ENCODE data around the gene CACNA1I. TPM values are rescaled to one million over a fixed set of nuclear protein-coding genes. Genes with fewer than 3 reads are reported as not detected.
A peak's percentile ranks its signal among the peaks of the same experiment; 100 is the strongest.

The CACNA1I gene
- total and polyA plus RNA-seq, 10 donors = 0.24 to 4.1 (median 1.1) TPM

GRCh38 chr22:39554151-39554550 lies 16.4 kb upstream of the CACNA1I start:
- Histone ChIP-seq H3K27ac (no peak overlapping the region), H3K4me1 (peaks cover 0 to 18% (median 8%) of the 10 kb centered on the region in 6 donors), H3K27me3 (replicated peaks in 1 of 7) (peaks cover 2 to 99% (median 36%) of the 10 kb centered on the region in 7 donors), H3K36me3 (no peaks in the 10 kb centered on the region), H3K9me3 (no peaks in the 10 kb centered on the region), H3K4me3 (no peak overlapping the region)
- TF ChIP-seq CTCF (IDR thresholded peaks at IDR 0.05 in 8 of 11, conservative IDR thresholded peaks at IDR 0.05 in 3 of 11) = no peak
- no peak for TF ChIP-seq POLR2AphosphoS5 (IDR thresholded peaks at IDR 0.05)
- TF ChIP-seq POLR2A (IDR thresholded peaks at IDR 0.05) = no peak
- no peak for DNase-seq
- intact Hi-C loops (cut with DNase I; ENCODE audit: low total_unique reads) = no loop called here
- WGBS, 5 donors = 54 to 74% (median 59%) methylated on average over 2 to 3 of the region's 3 CpGs

DNA sequence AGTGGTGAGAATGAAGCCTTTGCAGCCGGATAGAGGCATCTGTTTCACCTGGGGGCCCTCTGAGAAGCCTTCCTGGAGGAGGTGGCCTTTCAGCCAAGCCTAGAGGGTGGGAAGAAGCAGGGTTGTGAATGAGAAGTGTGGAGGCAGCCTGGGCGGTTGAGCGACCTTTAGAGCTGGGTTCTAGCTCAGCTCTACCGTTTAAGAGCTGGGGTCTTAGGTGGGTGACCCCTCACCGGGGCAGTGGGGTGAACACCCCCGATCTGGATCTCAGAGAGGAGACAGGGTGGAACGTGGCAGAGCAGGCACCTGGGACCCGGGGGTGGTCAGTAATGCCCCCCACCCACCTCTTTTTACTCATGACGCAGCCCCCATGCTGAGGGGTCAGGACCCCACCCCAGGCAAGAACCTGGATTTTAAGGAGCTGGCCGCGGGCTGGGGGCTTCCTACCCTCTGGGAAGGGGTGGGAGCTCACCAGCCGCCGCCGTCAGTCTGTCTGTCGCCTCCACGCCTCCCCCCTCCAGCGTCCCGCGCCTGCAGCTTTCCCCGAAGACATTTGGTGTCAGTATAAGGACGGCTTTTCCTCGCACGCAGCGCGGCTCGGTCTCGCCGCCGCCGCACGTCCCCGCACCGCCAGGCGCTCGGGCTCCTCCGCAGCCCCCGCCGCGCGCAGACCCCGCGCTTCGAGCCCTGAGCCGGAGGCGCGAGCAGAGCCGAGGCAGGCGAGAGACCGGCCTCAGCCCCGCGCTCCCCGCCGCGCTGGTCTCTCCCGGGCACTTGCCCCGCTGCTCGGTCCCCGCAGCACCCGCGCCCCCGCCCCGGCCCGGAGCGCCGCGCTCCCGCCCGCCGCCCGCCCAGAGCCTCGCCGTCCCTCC lies 13.3 kb upstream of the CACNA1I start:
- H3K9me3 ChIP-seq = no peaks in the 10 kb centered on the region
- 8 to 28% (median 11%) methylated on average over 14 to 72 of the region's 72 CpGs for WGBS, 5 donors
- peaks cover 2 to 99% (median 46%) of the 10 kb centered on the region in 7 donors for H3K27me3 ChIP-seq (replicated peaks in 1 of 7)
- no peak overlapping the region for H3K27ac ChIP-seq
- H3K36me3 ChIP-seq = no peaks in the 10 kb centered on the region
- H3K4me1 ChIP-seq = peaks cover 0 to 18% (median 8%) of the 10 kb centered on the region in 6 donors
- DNase-seq = no peak
- intact Hi-C loops (cut with DNase I; ENCODE audit: low total_unique reads) = no loop called here
- TF ChIP-seq CTCF (IDR thresholded peaks at IDR 0.05 in 8 of 11, conservative IDR thresholded peaks at IDR 0.05 in 3 of 11) (peak in 1 of 11 experiments; percentile 24), POLR2AphosphoS5 (IDR thresholded peaks at IDR 0.05) (no peak)
- peak overlapping the region in 4 of 8 donors; percentile 7 to 57 (median 15) for H3K4me3 ChIP-seq

GRCh38 chr22:39558254-39558727 lies 12.3 kb upstream of the CACNA1I start:
- Histone ChIP-seq H3K36me3 (no peaks in the 10 kb centered on the region), H3K27ac (no peak overlapping the region), H3K27me3 (replicated peaks in 1 of 7) (peaks cover 2 to 96% (median 46%) of the 10 kb centered on the region in 7 donors), H3K4me1 (peaks cover 0 to 18% (median 8%) of the 10 kb centered on the region in 6 donors), H3K9me3 (no peaks in the 10 kb centered on the region), H3K4me3 (peak overlapping the region in 1 of 8 donors; percentile 57)
- no peak for DNase-seq
- intact Hi-C loops (cut with DNase I; ENCODE audit: low total_unique reads) = no loop called here
- 7 to 11% (median 9%) methylated on average over 14 to 34 of the region's 34 CpGs for WGBS, 5 donors
- TF ChIP-seq POLR2AphosphoS5 (IDR thresholded peaks at IDR 0.05) (no peak), CTCF (IDR thresholded peaks at IDR 0.05 in 8 of 11, conservative IDR thresholded peaks at IDR 0.05 in 3 of 11) (no peak), POLR2A (IDR thresholded peaks at IDR 0.05) (no peak)

- intact Hi-C loops (cut with DNase I; ENCODE audit: low total_unique reads) = no loop called here
- 82 to 90% (median 86%) methylated on average over 11 to 14 of the region's 14 CpGs for WGBS, 5 donors
- H3K27me3 ChIP-seq (replicated peaks in 1 of 7) = peaks cover 2 to 91% (median 46%) of the 10 kb centered on the region in 7 donors
- no peaks in the 10 kb centered on the region for H3K9me3 ChIP-seq
- no peak for DNase-seq
- TF ChIP-seq CTCF (IDR thresholded peaks at IDR 0.05 in 8 of 11, conservative IDR thresholded peaks at IDR 0.05 in 3 of 11) (no peak), POLR2A (IDR thresholded peaks at IDR 0.05) (no peak), POLR2AphosphoS5 (IDR thresholded peaks at IDR 0.05) (no peak)
- peaks cover 0 to 18% (median 8%) of the 10 kb centered on the region in 6 donors for H3K4me1 ChIP-seq
- H3K27ac ChIP-seq = no peak overlapping the region
- H3K36me3 ChIP-seq = no peaks in the 10 kb centered on the region
- H3K4me3 ChIP-seq = no peak overlapping the region
Observed at GRCh38 chr22:39558950-39559349, 11.6 kb upstream of the CACNA1I start.

Data from spleen (tissue), 11 donors.